HG03558 (cell line): ENCODE data around the gene FLAD1.

Source experiments
- ATAC-seq: cut with Tn5 transposase; IDR thresholded peaks from one replicate; pipeline ENCODE4 v1.9.1; 2021; ENCODE audit warnings: moderate number of reproducible peaks; ENCODE audit not compliant: unreplicated experiment; ENCODE audit errors: extremely low read depth

The FLAD1 gene

GRCh38 chr1:154982897-154983648 is at the start of gene FLAD1:
TSS of gene FLAD1 (plus strand) at chr1:154983344. CDS start at chr1:154983695, 351 bp downstream.
- peak; percentile 100 for ATAC-seq

- ATAC-seq, result no peak
Observed at GRCh38 chr1:154934358-154934948, 48.7 kb upstream of the FLAD1 start.

- no peak for ATAC-seq
Observed at GRCh38 chr1:154935749-154936554, 47.2 kb upstream of the FLAD1 start.

GRCh38 chr1:154936555-154937084 is 46.5 kb upstream of the FLAD1 start, which contains the start of gene PMVK:
TSS of gene PMVK (minus strand) at chr1:154936719. CDS start at chr1:154936685, 34 bp downstream.
- ATAC-seq, result peak; percentile 30

- ATAC-seq, result peak; percentile 23
Observed at GRCh38 chr1:154937085-154937987, 45.8 kb upstream of the FLAD1 start.

- ATAC-seq, result no peak
Observed at GRCh38 chr1:154937988-154938386, 45.2 kb upstream of the FLAD1 start.

- no peak for ATAC-seq
Observed at GRCh38 chr1:154938604-154939399, 44.3 kb upstream of the FLAD1 start.

GRCh38 chr1:154940213-154940560 is 43.0 kb upstream of the FLAD1 start:
- no peak for ATAC-seq

- no peak for ATAC-seq
Observed at GRCh38 chr1:154940651-154941194, 42.4 kb upstream of the FLAD1 start.

GRCh38 chr1:154941333-154942013 is 41.7 kb upstream of the FLAD1 start:
- no peak for ATAC-seq

- no peak for ATAC-seq
Observed at GRCh38 chr1:154943649-154944400, 39.3 kb upstream of the FLAD1 start.

GRCh38 chr1:154944401-154945159 is 38.6 kb upstream of the FLAD1 start:
- no peak for ATAC-seq

- ATAC-seq, result no peak
Observed at GRCh38 chr1:154945160-154945961, 37.8 kb upstream of the FLAD1 start.

- ATAC-seq, result no peak
Observed at GRCh38 chr1:154945962-154946850, 36.9 kb upstream of the FLAD1 start.

GRCh38 chr1:154948079-154948478 is 35.1 kb upstream of the FLAD1 start:
- ATAC-seq, result no peak
